Lower leg skin (tissue), 3 donors: ENCODE measurements around the gene MDGA2.

Source experiments
- POLR2A ChIP-seq, 2 donors: fragments of 450-650 bp; IDR thresholded peaks; one replicate each; pipeline ENCODE4 v1.6.1; 2016 to 2017; ENCODE audit warnings: antibody characterized with exemption in 2 of 2, mild to moderate bottlenecking in 1 of 2, moderate library complexity in 1 of 2
- TF ChIP-seq, protein P1 (sequence below), 3 donors: fragments of 450-650 bp; IDR thresholded peaks; one replicate each; pipeline ENCODE4 v1.5.1; 2016; ENCODE audit warnings: antibody characterized with exemption in 3 of 3, mild to moderate bottlenecking in 3 of 3, moderate library complexity in 2 of 3

DNA sequence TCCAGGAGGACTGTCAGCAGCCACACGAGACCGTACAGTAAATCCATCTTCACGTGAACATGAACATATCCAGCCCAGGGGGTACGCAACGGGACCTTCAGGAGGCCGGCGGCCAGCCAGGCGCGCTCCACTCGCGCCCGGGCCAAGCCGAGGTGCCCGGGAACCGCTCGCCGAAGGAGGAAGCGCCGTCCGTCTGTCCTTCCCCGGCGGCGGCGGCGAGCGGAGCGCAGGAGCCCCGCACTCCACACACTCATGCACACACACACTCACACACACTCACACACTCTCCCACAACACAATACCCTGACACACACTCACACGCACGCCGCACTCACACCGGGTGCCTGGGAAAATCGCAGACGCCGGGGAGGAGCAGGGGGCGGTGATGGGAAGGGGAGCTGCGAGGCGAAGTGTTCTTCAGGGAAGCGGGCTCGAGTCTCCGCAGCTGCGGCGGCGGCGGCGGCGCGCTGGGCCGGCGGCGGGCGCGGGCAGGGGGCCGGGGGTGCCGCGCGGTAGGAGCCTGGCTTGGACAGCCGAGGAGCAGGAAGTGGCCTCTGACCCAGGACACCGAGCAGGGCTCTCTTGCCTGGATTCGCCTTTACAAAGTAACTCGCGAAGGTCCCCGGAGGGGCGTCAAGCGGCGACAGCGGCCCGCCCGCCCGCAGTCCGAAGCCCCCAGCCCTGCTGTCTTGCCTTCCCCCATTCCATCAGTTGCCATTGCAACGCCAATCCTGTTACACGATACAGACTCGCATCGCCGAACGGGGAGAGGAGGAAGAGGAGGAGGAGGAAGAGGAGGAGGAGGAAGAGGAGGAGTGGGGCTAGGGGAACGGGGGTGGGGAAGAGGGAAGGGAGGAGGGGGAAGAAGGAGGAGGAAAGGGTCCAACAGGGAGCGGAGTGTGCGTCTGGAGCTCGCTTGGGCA, 601 bp downstream of the MDGA2 start:
- TF ChIP-seq, protein P1, sequence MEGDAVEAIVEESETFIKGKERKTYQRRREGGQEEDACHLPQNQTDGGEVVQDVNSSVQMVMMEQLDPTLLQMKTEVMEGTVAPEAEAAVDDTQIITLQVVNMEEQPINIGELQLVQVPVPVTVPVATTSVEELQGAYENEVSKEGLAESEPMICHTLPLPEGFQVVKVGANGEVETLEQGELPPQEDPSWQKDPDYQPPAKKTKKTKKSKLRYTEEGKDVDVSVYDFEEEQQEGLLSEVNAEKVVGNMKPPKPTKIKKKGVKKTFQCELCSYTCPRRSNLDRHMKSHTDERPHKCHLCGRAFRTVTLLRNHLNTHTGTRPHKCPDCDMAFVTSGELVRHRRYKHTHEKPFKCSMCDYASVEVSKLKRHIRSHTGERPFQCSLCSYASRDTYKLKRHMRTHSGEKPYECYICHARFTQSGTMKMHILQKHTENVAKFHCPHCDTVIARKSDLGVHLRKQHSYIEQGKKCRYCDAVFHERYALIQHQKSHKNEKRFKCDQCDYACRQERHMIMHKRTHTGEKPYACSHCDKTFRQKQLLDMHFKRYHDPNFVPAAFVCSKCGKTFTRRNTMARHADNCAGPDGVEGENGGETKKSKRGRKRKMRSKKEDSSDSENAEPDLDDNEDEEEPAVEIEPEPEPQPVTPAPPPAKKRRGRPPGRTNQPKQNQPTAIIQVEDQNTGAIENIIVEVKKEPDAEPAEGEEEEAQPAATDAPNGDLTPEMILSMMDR (IDR thresholded peaks at IDR 0.05) = no peak
- TF ChIP-seq POLR2A (IDR thresholded peaks at IDR 0.05) = no peak
